ENCODE data around the gene SORCS2. TPM values are rescaled to one million over a fixed set of nuclear protein-coding genes. Genes with fewer than 3 reads are reported as not detected.
"Not testable (repeated sequence)": the region's sequence is repeated elsewhere in the genome, so short reads cannot be mapped to it uniquely, and the experiment has no call there.

The SORCS2 gene
- total RNA-seq, 2 experiments from 2014 or later: not detected

- no peaks in the 10 kb centered on the region for H3K36me3 Mint-ChIP-seq
- H3K9me3 Mint-ChIP-seq: no peaks in the 10 kb centered on the region
- no peak overlapping the region for H3K27ac Mint-ChIP-seq
- H3K4me3 Mint-ChIP-seq: no peak overlapping the region
- peaks cover 11% of the 10 kb centered on the region for H3K27me3 Mint-ChIP-seq
- no peak for DNase-seq
- no peaks in the 10 kb centered on the region for H3K4me1 Mint-ChIP-seq
These were observed 252.0 kb downstream of the SORCS2 start for GRCh38 chr4:7444314-7444713.

GRCh38 chr4:7444731-7445130, 252.4 kb downstream of the SORCS2 start:
- Mint-ChIP-seq H3K9me3 (no peaks in the 10 kb centered on the region), H3K36me3 (no peaks in the 10 kb centered on the region), H3K4me3 (no peak overlapping the region), H3K27ac (no peak overlapping the region), H3K4me1 (no peaks in the 10 kb centered on the region), H3K27me3 (peaks cover 11% of the 10 kb centered on the region)
- no peak for DNase-seq

- Mint-ChIP-seq H3K4me3 (no peak overlapping the region), H3K36me3 (no peaks in the 10 kb centered on the region), H3K27ac (no peak overlapping the region), H3K4me1 (no peaks in the 10 kb centered on the region), H3K27me3 (peaks cover 11% of the 10 kb centered on the region), H3K9me3 (no peaks in the 10 kb centered on the region)
- DNase-seq: no peak
These were observed 254.9 kb downstream of the SORCS2 start for GRCh38 chr4:7447236-7447635.

GRCh38 chr4:7448036-7448435, 255.7 kb downstream of the SORCS2 start:
- H3K9me3 Mint-ChIP-seq: no peaks in the 10 kb centered on the region
- no peaks in the 10 kb centered on the region for H3K36me3 Mint-ChIP-seq
- H3K27ac Mint-ChIP-seq: no peak overlapping the region
- no peak overlapping the region for H3K4me3 Mint-ChIP-seq
- peaks cover 11% of the 10 kb centered on the region for H3K27me3 Mint-ChIP-seq
- no peak for DNase-seq
- H3K4me1 Mint-ChIP-seq: no peaks in the 10 kb centered on the region

GRCh38 chr4:7450775-7451433, 258.6 kb downstream of the SORCS2 start:
- H3K9me3 Mint-ChIP-seq: no peaks in the 10 kb centered on the region
- H3K27me3 Mint-ChIP-seq: no peaks in the 10 kb centered on the region
- H3K4me1 Mint-ChIP-seq: no peaks in the 10 kb centered on the region
- DNase-seq: no peak
- no peak overlapping the region for H3K27ac Mint-ChIP-seq
- no peak overlapping the region for H3K4me3 Mint-ChIP-seq
- H3K36me3 Mint-ChIP-seq: no peaks in the 10 kb centered on the region

GRCh38 chr4:7451434-7451789, 259.1 kb downstream of the SORCS2 start:
- Mint-ChIP-seq H3K9me3 (no peaks in the 10 kb centered on the region), H3K36me3 (no peaks in the 10 kb centered on the region), H3K27ac (no peak overlapping the region), H3K4me1 (no peaks in the 10 kb centered on the region), H3K4me3 (no peak overlapping the region), H3K27me3 (no peaks in the 10 kb centered on the region)
- no peak for DNase-seq

GRCh38 chr4:7451800-7452199, 259.5 kb downstream of the SORCS2 start:
- Mint-ChIP-seq H3K4me1 (no peaks in the 10 kb centered on the region), H3K27ac (no peak overlapping the region), H3K36me3 (no peaks in the 10 kb centered on the region), H3K9me3 (no peaks in the 10 kb centered on the region), H3K4me3 (no peak overlapping the region), H3K27me3 (no peaks in the 10 kb centered on the region)
- DNase-seq: no peak

GRCh38 chr4:7452802-7453201, 260.5 kb downstream of the SORCS2 start:
- not testable (repeated sequence) for DNase-seq, H3K9me3 Mint-ChIP-seq, H3K4me1 Mint-ChIP-seq, H3K4me3 Mint-ChIP-seq, H3K36me3 Mint-ChIP-seq, H3K27me3 Mint-ChIP-seq, H3K27ac Mint-ChIP-seq

GRCh38 chr4:7457201-7458065, 265.1 kb downstream of the SORCS2 start:
- Mint-ChIP-seq H3K9me3 (no peaks in the 10 kb centered on the region), H3K36me3 (no peaks in the 10 kb centered on the region), H3K4me1 (no peaks in the 10 kb centered on the region), H3K4me3 (no peak overlapping the region), H3K27ac (no peak overlapping the region), H3K27me3 (no peaks in the 10 kb centered on the region)
- DNase-seq: no peak

GRCh38 chr4:7458066-7458425, 265.7 kb downstream of the SORCS2 start:
- Mint-ChIP-seq H3K4me1 (no peaks in the 10 kb centered on the region), H3K27me3 (no peaks in the 10 kb centered on the region), H3K4me3 (no peak overlapping the region), H3K36me3 (no peaks in the 10 kb centered on the region), H3K27ac (no peak overlapping the region), H3K9me3 (no peaks in the 10 kb centered on the region)
- no peak for DNase-seq

GRCh38 chr4:7458477-7458876, 266.1 kb downstream of the SORCS2 start:
- Mint-ChIP-seq H3K9me3 (no peaks in the 10 kb centered on the region), H3K27me3 (no peaks in the 10 kb centered on the region), H3K4me1 (no peaks in the 10 kb centered on the region), H3K36me3 (no peaks in the 10 kb centered on the region), H3K27ac (no peak overlapping the region), H3K4me3 (no peak overlapping the region)
- no peak for DNase-seq

- H3K36me3 Mint-ChIP-seq: no peaks in the 10 kb centered on the region
- no peak overlapping the region for H3K4me3 Mint-ChIP-seq
- no peaks in the 10 kb centered on the region for H3K4me1 Mint-ChIP-seq
- no peaks in the 10 kb centered on the region for H3K27me3 Mint-ChIP-seq
- DNase-seq: no peak
- no peaks in the 10 kb centered on the region for H3K9me3 Mint-ChIP-seq
- H3K27ac Mint-ChIP-seq: no peak overlapping the region
These were observed 267.1 kb downstream of the SORCS2 start for GRCh38 chr4:7459471-7459870.

GRCh38 chr4:7460566-7460965, 268.2 kb downstream of the SORCS2 start:
- DNase-seq: no peak
- no peak overlapping the region for H3K27ac Mint-ChIP-seq
- no peaks in the 10 kb centered on the region for H3K36me3 Mint-ChIP-seq
- H3K4me3 Mint-ChIP-seq: no peak overlapping the region
- H3K4me1 Mint-ChIP-seq: no peaks in the 10 kb centered on the region
- H3K27me3 Mint-ChIP-seq: no peaks in the 10 kb centered on the region
- no peaks in the 10 kb centered on the region for H3K9me3 Mint-ChIP-seq

- Mint-ChIP-seq H3K4me3 (no peak overlapping the region), H3K27ac (no peak overlapping the region), H3K36me3 (no peaks in the 10 kb centered on the region), H3K27me3 (no peaks in the 10 kb centered on the region), H3K9me3 (no peaks in the 10 kb centered on the region), H3K4me1 (no peaks in the 10 kb centered on the region)
- no peak for DNase-seq
These were observed 268.9 kb downstream of the SORCS2 start for GRCh38 chr4:7461230-7461629.

- no peaks in the 10 kb centered on the region for H3K36me3 Mint-ChIP-seq
- H3K9me3 Mint-ChIP-seq: no peaks in the 10 kb centered on the region
- H3K27ac Mint-ChIP-seq: no peak overlapping the region
- H3K4me3 Mint-ChIP-seq: no peak overlapping the region
- no peaks in the 10 kb centered on the region for H3K27me3 Mint-ChIP-seq
- no peak for DNase-seq
- no peaks in the 10 kb centered on the region for H3K4me1 Mint-ChIP-seq
These were observed 270.2 kb downstream of the SORCS2 start for GRCh38 chr4:7462509-7462971.

All from activated naive CD8-positive, alpha-beta T cell treated with anti-CD3 and anti-CD28 coated beads for 36 hours (primary cell).